SK-N-SH treated with all-trans-retinoic acid at 6 μM for 48 hours (cell line): Measurements from ENCODE around the gene BCAR3.
A peak's percentile ranks its signal among the peaks of the same experiment; 100 is the strongest.

Experiments
- ATAC-seq: fragments of 200-7000 bp; cut with Tn5 transposase; 3 replicates; pipeline ENCODE4 v1.9.1; 2020; ENCODE audit warnings: mild to moderate bottlenecking, moderate library complexity
- ARNTL ChIP-seq: fragments of 450-650 bp; formaldehyde crosslinking; IDR thresholded peaks from 2 replicates; pipeline ENCODE4 v1.5.0; 2020; ENCODE audit warnings: low read depth, mild to moderate bottlenecking, moderate library complexity, borderline replicate concordance
- BACH2 ChIP-seq: fragments of 250-450 bp; sonication (Bioruptor Pico); IDR thresholded peaks from 2 replicates; pipeline ENCODE4 v1.9.0; 2021; ENCODE audit warnings: mild to moderate bottlenecking, borderline replicate concordance
- ESRRG ChIP-seq: fragments of 250-450 bp; sonication (Bioruptor Pico); IDR thresholded peaks from 2 replicates; pipeline ENCODE4 v1.6.1; 2021; ENCODE audit warnings: mild to moderate bottlenecking
- GLIS3 ChIP-seq: fragments of 250-450 bp; sonication (Bioruptor Pico); IDR thresholded peaks from 2 replicates; pipeline ENCODE4 v1.5.0; 2020; ENCODE audit warnings: mild to moderate bottlenecking, moderate library complexity
- ISL1 ChIP-seq: fragments of 250-450 bp; sonication (Bioruptor Pico); IDR thresholded peaks from 2 replicates; pipeline ENCODE4 v2.1.2; 2022; ENCODE audit warnings: mild to moderate bottlenecking, moderate library complexity
- OSR1 ChIP-seq: fragments of 250-450 bp; sonication (Bioruptor Pico); IDR thresholded peaks from 2 replicates; pipeline ENCODE4 v1.8.0; 2022; ENCODE audit warnings: moderate library complexity, mild to moderate bottlenecking, inconsistent platforms
- PPARA ChIP-seq: fragments of 250-450 bp; sonication (Bioruptor Pico); IDR thresholded peaks from 2 replicates; pipeline ENCODE4 v1.5.0; 2020; ENCODE audit warnings: mild to moderate bottlenecking, borderline replicate concordance
- RARB ChIP-seq: fragments of 250-450 bp; sonication (Bioruptor Pico); IDR thresholded peaks from 2 replicates; pipeline ENCODE4 v1.8.0; 2021; ENCODE audit warnings: mild to moderate bottlenecking, moderate library complexity
- SNAI2 ChIP-seq: fragments of 250-450 bp; sonication (Bioruptor Pico); IDR thresholded peaks from 2 replicates; pipeline ENCODE4 v1.5.0; 2020; ENCODE audit warnings: mild to moderate bottlenecking, moderate library complexity
- TCF4 ChIP-seq: fragments of 250-450 bp; sonication (Bioruptor Pico); IDR thresholded peaks from 2 replicates; pipeline ENCODE4 v1.8.0; 2021; ENCODE audit warnings: mild to moderate bottlenecking, moderate library complexity, borderline replicate concordance
- TSHZ2 ChIP-seq: fragments of 250-450 bp; sonication (Bioruptor Pico); IDR thresholded peaks from 2 replicates; pipeline ENCODE4 v1.5.0; 2020; ENCODE audit warnings: mild to moderate bottlenecking, moderate library complexity
- ZC3H10 ChIP-seq: fragments of 250-450 bp; sonication (Bioruptor Pico); IDR thresholded peaks from 2 replicates; pipeline ENCODE4 v1.5.1; 2021; ENCODE audit warnings: mild to moderate bottlenecking, moderate library complexity
- ZFP3 ChIP-seq: fragments of 250-450 bp; sonication (Bioruptor Pico); IDR thresholded peaks from 2 replicates; pipeline ENCODE4 v1.5.0; 2020; ENCODE audit warnings: mild to moderate bottlenecking, moderate library complexity
- ZNF8 ChIP-seq: fragments of 450-650 bp; formaldehyde crosslinking; IDR thresholded peaks from 2 replicates; pipeline ENCODE4 v1.5.0; 2020; ENCODE audit warnings: mild to moderate bottlenecking, moderate library complexity
- TF ChIP-seq, protein P1 (sequence below): fragments of 250-450 bp; sonication (Bioruptor Pico); IDR thresholded peaks from 2 replicates; pipeline ENCODE4 v1.8.0; 2021; ENCODE audit warnings: low read depth, mild to moderate bottlenecking, moderate library complexity, borderline replicate concordance
- TF ChIP-seq, protein P2 (sequence below): fragments of 250-450 bp; sonication (Bioruptor Pico); IDR thresholded peaks from 2 replicates; pipeline ENCODE4 v1.5.1; 2021; ENCODE audit warnings: mild to moderate bottlenecking, moderate library complexity

The BCAR3 gene

DNA sequence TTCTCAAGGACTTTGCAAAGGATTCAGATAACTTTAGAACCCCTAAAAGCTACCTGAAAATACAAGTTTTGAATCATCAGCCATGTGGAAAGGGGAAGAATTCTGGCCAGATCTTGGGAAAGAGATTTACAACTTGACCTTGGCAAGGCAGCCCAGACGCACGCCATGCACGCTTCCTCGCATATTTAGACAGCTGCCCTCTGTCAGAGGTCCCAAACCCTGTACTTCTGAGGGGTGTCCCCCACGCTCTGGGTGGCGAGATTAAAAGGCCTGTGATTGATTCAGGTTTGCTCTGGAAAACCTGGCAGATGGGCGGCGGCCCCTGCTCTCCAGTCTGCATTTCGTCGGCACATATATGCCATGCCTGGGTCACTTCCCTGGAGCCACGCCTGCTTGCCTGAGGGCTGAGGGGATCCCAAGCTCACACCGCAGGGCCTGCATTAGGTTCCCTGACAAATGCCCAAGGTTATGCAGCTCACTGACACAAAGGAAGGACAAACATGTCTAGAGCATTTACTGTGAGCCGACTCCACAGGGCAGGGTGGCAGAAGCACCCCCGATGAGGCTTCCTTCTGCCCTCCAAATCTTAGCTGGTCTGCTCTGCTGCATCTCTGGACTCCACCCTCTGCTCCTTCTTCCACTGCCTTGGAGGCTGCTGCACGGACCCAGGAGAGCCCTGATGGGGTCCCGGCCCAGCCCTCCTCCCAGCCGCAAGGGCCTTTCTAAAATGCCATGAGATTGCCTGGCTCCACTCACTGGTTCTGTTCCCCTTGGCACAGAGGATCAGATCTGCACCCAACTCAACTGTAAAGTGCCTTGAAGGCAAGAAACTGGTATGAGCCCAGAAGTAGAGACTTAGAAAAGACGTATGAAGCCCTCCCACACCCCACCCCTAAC, 103.9 kb downstream of the BCAR3 start:
- TF ChIP-seq GLIS3 (CRISPR knock-in tag) (no peak), SNAI2 (no peak), TCF4 (CRISPR knock-in tag) (no peak), ZNF8 (CRISPR knock-in tag) (no peak), RARB (no peak), BACH2 (CRISPR knock-in tag) (no peak)
- TF ChIP-seq, protein P1, sequence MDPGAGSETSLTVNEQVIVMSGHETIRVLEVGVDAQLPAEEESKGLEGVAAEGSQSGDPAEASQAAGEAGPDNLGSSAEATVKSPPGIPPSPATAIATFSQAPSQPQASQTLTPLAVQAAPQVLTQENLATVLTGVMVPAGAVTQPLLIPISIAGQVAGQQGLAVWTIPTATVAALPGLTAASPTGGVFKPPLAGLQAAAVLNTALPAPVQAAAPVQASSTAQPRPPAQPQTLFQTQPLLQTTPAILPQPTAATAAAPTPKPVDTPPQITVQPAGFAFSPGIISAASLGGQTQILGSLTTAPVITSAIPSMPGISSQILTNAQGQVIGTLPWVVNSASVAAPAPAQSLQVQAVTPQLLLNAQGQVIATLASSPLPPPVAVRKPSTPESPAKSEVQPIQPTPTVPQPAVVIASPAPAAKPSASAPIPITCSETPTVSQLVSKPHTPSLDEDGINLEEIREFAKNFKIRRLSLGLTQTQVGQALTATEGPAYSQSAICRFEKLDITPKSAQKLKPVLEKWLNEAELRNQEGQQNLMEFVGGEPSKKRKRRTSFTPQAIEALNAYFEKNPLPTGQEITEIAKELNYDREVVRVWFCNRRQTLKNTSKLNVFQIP (CRISPR knock-in tag), result no peak
- TF ChIP-seq, protein P2, sequence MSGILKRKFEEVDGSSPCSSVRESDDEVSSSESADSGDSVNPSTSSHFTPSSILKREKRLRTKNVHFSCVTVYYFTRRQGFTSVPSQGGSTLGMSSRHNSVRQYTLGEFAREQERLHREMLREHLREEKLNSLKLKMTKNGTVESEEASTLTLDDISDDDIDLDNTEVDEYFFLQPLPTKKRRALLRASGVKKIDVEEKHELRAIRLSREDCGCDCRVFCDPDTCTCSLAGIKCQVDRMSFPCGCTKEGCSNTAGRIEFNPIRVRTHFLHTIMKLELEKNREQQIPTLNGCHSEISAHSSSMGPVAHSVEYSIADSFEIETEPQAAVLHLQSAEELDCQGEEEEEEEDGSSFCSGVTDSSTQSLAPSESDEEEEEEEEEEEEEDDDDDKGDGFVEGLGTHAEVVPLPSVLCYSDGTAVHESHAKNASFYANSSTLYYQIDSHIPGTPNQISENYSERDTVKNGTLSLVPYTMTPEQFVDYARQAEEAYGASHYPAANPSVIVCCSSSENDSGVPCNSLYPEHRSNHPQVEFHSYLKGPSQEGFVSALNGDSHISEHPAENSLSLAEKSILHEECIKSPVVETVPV (CRISPR knock-in tag), result no peak
- ATAC-seq, result no peak

GRCh38 chr1:93576746-93577145, 104.9 kb downstream of the BCAR3 start:
- 0 out of 3 replicates have a peak, but pooled peaks have one; percentile 3 for ATAC-seq
- no peak for TF ChIP-seq TSHZ2 (CRISPR knock-in tag)
- no peak for TF ChIP-seq ZC3H10 (CRISPR knock-in tag)

GRCh38 chr1:93576346-93576745, 105.3 kb downstream of the BCAR3 start:
- ATAC-seq, result peak; percentile 61
- 0 out of 2 replicates have a peak, but pooled peaks have one; percentile 19 for TF ChIP-seq TSHZ2 (CRISPR knock-in tag)
- TF ChIP-seq TCF4 (CRISPR knock-in tag), result peak; percentile 91
- TF ChIP-seq SNAI2, result no peak

GRCh38 chr1:93575621-93576284, 105.9 kb downstream of the BCAR3 start:
- peak; percentile 26 for ATAC-seq
- TF ChIP-seq, protein P2 (CRISPR knock-in tag), result no peak
- TF ChIP-seq TCF4 (CRISPR knock-in tag), result no peak
- no peak for TF ChIP-seq TSHZ2 (CRISPR knock-in tag)
- no peak for TF ChIP-seq ESRRG (CRISPR knock-in tag)
- TF ChIP-seq SNAI2, result no peak
- no peak for TF ChIP-seq BACH2 (CRISPR knock-in tag)
- no peak for TF ChIP-seq ISL1 (CRISPR knock-in tag)
- no peak for TF ChIP-seq PPARA
- TF ChIP-seq, protein P1 (CRISPR knock-in tag), result no peak
- no peak for TF ChIP-seq OSR1
- TF ChIP-seq GLIS3 (CRISPR knock-in tag), result no peak
- no peak for TF ChIP-seq ARNTL (CRISPR knock-in tag)
- no peak for TF ChIP-seq ZFP3 (CRISPR knock-in tag)
- TF ChIP-seq ZC3H10 (CRISPR knock-in tag), result no peak
- TF ChIP-seq ZNF8 (CRISPR knock-in tag), result no peak
